ENCODE data around the gene CEP112. TPM values are rescaled to one million over a fixed set of nuclear protein-coding genes. Genes with fewer than 3 reads are reported as not detected.
"Not testable (repeated sequence)": the region's sequence is repeated elsewhere in the genome, so short reads cannot be mapped to it uniquely, and the experiment has no call there.

CEP112 gene
- total RNA-seq, 4 donors from 2014 or later, result 14.6 to 21.2 (median 20.2) TPM

- peaks cover 4% of the 10 kb centered on the region in 2 donors for H3K4me1 ChIP-seq
- intact Hi-C loops (cut with DNase I), result no loop called here
- no peak overlapping the region for H3K4me3 ChIP-seq (replicated peaks in 1 of 3)
- H3K9me3 ChIP-seq, result no peaks in the 10 kb centered on the region
- no peak overlapping the region for H3K27ac ChIP-seq
- H3K36me3 ChIP-seq, result no peaks in the 10 kb centered on the region
- TF ChIP-seq, protein P1, sequence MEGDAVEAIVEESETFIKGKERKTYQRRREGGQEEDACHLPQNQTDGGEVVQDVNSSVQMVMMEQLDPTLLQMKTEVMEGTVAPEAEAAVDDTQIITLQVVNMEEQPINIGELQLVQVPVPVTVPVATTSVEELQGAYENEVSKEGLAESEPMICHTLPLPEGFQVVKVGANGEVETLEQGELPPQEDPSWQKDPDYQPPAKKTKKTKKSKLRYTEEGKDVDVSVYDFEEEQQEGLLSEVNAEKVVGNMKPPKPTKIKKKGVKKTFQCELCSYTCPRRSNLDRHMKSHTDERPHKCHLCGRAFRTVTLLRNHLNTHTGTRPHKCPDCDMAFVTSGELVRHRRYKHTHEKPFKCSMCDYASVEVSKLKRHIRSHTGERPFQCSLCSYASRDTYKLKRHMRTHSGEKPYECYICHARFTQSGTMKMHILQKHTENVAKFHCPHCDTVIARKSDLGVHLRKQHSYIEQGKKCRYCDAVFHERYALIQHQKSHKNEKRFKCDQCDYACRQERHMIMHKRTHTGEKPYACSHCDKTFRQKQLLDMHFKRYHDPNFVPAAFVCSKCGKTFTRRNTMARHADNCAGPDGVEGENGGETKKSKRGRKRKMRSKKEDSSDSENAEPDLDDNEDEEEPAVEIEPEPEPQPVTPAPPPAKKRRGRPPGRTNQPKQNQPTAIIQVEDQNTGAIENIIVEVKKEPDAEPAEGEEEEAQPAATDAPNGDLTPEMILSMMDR (IDR thresholded peaks at IDR 0.05), result no peak
- no peak for TF ChIP-seq POLR2A (IDR thresholded peaks at IDR 0.05)
- DNase-seq, result no peak
- H3K27me3 ChIP-seq, result no peaks in the 10 kb centered on the region
These were observed 20.8 kb downstream of the CEP112 start for GRCh38 chr17:66171172-66171571.

GRCh38 chr17:66169839-66170238 lies 22.1 kb downstream of the CEP112 start:
- H3K27me3 ChIP-seq, result no peaks in the 10 kb centered on the region
- WGBS, 2 donors, result 91 to 92% methylated on average over 3 of the region's 3 CpGs
- intact Hi-C loops (cut with DNase I), result no loop called here

DNA sequence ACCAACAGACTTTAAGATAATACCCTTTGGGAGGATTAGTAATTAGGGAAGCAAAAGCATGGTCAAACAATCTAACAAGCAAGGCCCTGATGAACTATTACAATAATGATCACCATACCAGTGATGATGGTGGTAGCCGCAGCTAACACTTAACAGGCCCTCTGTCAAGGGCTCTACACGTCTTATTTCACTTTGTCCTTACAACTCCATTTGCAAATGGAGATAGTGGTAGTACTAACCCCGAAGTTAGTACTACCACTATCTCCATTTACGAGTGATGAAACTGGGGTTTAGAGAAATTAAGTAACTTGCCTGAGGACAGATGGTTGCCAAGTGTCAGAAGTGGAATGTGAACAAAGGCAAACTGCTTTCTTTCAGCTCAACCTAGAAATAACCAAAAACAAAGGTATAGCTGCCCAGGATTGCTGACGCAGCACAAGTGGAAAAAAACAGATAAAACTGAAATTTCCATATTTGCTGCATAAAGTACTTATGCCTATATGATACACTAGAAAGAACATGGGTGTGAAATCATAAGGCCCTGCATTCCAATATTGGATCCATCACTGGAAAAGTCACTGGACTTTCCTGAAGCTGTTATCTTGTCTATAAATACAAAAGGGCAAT lies 24.6 kb downstream of the CEP112 start:
- intact Hi-C loops (cut with DNase I), result no loop called here
- Histone ChIP-seq H3K27me3 (no peaks in the 10 kb centered on the region), H3K4me1 (no peaks in the 10 kb centered on the region), H3K36me3 (no peaks in the 10 kb centered on the region), H3K4me3 (replicated peaks in 1 of 3) (no peak overlapping the region), H3K27ac (no peak overlapping the region), H3K9me3 (no peaks in the 10 kb centered on the region)
- 66 to 70% methylated on average over 5 of the region's 5 CpGs for WGBS, 2 donors
- TF ChIP-seq, protein P1 (IDR thresholded peaks at IDR 0.05), result no peak
- TF ChIP-seq POLR2A (IDR thresholded peaks at IDR 0.05), result no peak
- no peak for DNase-seq

More at GRCh38 chr17:66169839-66170238, 22.1 kb downstream of the CEP112 start:
- Histone ChIP-seq H3K27ac (no peak overlapping the region), H3K9me3 (no peaks in the 10 kb centered on the region), H3K4me1 (peaks cover 4% of the 10 kb centered on the region in 2 donors), H3K36me3 (no peaks in the 10 kb centered on the region), H3K4me3 (replicated peaks in 1 of 3) (no peak overlapping the region)
- TF ChIP-seq, protein P1 (IDR thresholded peaks at IDR 0.05), result no peak
- no peak for TF ChIP-seq POLR2A (IDR thresholded peaks at IDR 0.05)
- no peak for DNase-seq

DNA sequence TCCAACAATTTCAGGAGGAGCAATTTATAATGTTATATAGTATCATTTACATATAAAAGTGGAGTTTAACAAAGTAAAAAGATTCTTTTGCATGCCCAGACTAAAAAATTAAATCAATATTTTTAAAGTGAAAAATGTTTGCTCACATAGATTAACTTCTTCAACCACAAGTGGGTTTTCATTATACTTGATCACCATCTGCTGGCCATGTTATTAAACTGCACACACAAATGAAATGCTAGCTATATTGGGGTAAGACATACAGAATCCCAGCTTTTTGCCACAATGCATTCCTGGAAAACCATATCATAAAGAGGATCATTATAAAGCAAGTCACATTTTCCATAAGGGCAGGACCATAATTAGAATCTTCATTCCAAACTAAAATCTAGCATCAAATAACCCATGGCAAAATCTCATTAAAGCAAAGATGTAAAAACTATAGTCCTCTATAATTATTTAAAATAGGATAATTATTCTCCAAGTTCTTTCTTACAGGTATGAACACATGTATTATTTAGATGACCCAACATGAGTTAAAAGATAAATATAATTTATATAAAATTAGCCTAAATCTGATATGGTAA lies 26.3 kb downstream of the CEP112 start:
- no peak for DNase-seq

DNA sequence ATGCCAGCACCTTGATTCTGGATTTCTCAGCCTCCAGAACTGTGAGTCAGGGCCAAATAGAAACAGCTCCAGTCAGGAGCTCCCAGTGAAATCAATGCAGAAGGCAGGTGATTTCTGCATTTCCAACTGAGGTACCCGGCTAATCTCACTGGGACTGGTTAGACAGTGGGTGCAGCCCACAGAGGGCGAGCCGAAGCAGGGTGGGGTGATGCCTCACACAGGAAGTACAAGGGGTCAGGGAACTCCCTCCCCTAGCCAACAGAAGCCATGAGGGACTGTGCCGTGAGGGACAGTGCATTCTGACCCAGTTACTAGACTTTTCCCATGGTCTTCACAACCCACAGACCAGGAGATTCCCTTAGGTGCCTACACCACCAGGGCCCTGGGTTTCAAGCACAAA lies 36.9 kb downstream of the CEP112 start:
- WGBS, 2 donors, result 95 to 100% methylated on average over 4 of the region's 4 CpGs
- H3K4me3 ChIP-seq (replicated peaks in 1 of 3); intact Hi-C loops (cut with DNase I); H3K36me3 ChIP-seq; DNase-seq; H3K9me3 ChIP-seq; H3K27ac ChIP-seq; H3K27me3 ChIP-seq; H3K4me1 ChIP-seq: not testable (repeated sequence)

More for the DNA sequence above, 26.3 kb downstream of the CEP112 start:
- H3K4me3 ChIP-seq (replicated peaks in 1 of 3), result no peak overlapping the region
- TF ChIP-seq, protein P1 (IDR thresholded peaks at IDR 0.05), result peak; percentile 36 to 81 (median 58)
- no peak for TF ChIP-seq POLR2A (IDR thresholded peaks at IDR 0.05)
- no peaks in the 10 kb centered on the region for H3K4me1 ChIP-seq
- intact Hi-C loops (cut with DNase I), result no loop called here
- no peaks in the 10 kb centered on the region for H3K36me3 ChIP-seq
- H3K27ac ChIP-seq, result no peak overlapping the region
- no peaks in the 10 kb centered on the region for H3K27me3 ChIP-seq
- no peaks in the 10 kb centered on the region for H3K9me3 ChIP-seq
